Upper lobe of left lung (tissue), 4 donors: ENCODE results near the gene PCDHGC5.

ENCODE experiments used
- CTCF ChIP-seq, 6 experiments: fragments of 450-650 bp in 4 of 6; fragments of 200-600 bp in 2 of 6; sonication (generic) in 2 of 6; IDR thresholded peaks; one replicate each; pipeline ENCODE4 v1.5.1; 2016 to 2019; ENCODE audit warnings: antibody characterized with exemption in 6 of 6
- EP300 ChIP-seq, 4 donors: sonication (generic); formaldehyde crosslinking; IDR thresholded peaks; one replicate each; pipeline ENCODE4 v1.5.1; 2017; ENCODE audit warnings: antibody characterized with exemption in 4 of 4, control low read depth in 2 of 4
- POLR2A ChIP-seq, 4 donors: fragments of 450-650 bp; IDR thresholded peaks; one replicate each; pipeline ENCODE4 v1.5.1; 2016 to 2017; ENCODE audit warnings: antibody characterized with exemption in 4 of 4, mild to moderate bottlenecking in 2 of 4
- POLR2AphosphoS5 ChIP-seq, 2 donors: sonication (generic); formaldehyde crosslinking; IDR thresholded peaks; one replicate each; pipeline ENCODE4 v1.5.1; 2017; ENCODE audit warnings: antibody characterized with exemption in 2 of 2

GRCh38 chr5:141510160-141510559 is 21.3 kb downstream of the PCDHGC5 start:
- no peak for TF ChIP-seq EP300 (IDR thresholded peaks at IDR 0.05)
- no peak for TF ChIP-seq CTCF (IDR thresholded peaks at IDR 0.05)
- TF ChIP-seq POLR2A (IDR thresholded peaks at IDR 0.05): no peak
- TF ChIP-seq POLR2AphosphoS5 (IDR thresholded peaks at IDR 0.05): no peak
